Posterior vena cava (tissue), 2 donors: Measurements from ENCODE around the gene ENAH. TPM values are rescaled to one million over a fixed set of nuclear protein-coding genes. Genes with fewer than 3 reads are reported as not detected.
"Not testable (repeated sequence)": the region's sequence is repeated elsewhere in the genome, so short reads cannot be mapped to it uniquely, and the experiment has no call there.

Experiments
- DNase-seq: peaks from one replicate; pipeline ENCODE4 v3.0.0-alpha.2; 2020; ENCODE audit warnings: low spot score
- intact Hi-C, 2 donors: fragments of 100-400 bp; cut with DNase I; formaldehyde crosslinking; loops; one replicate each; pipeline versions ENCODE4 v1.14.1 to v1.14.2; 2022 to 2023
- total RNA-seq, 2 donors: library from RNA; stranded (reverse); fragmentation: NEBNext Ultra II Directional; extraction: Animal tissue kit (Norgen Biotek cat#: 25700); gene quantifications; one replicate each; pipeline ENCODE4 v1.2.1, GENCODE V29; 2021
- donor health status: DM: yes; HTN: yes; CAD: no.
- donor health status: DM: yes; HTN: yes; CAD: no.

ENAH gene
- total RNA-seq, 2 donors from 2014 or later, result 165 to 244 TPM

DNA sequence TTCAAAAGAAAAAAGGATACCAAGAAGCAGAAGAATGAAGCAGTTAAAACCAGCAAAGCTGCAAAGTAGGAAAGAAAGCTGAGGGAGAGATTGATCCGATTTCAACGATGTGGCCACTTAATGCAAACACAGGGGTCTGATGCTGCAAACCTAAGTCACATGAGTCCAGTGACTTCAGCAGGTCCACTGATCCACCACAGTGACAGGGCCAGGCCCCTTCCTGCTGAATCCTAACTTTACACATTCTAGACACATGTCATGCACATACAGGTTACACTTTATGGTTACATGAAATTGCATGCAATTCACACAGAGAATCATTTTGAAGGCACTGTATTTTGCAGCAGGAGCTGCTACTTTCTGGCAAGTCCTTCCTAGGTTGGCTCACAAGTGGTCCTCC is 166.1 kb downstream of the ENAH start:
- intact Hi-C loops, result no loop called here
- no peak for DNase-seq

DNA sequence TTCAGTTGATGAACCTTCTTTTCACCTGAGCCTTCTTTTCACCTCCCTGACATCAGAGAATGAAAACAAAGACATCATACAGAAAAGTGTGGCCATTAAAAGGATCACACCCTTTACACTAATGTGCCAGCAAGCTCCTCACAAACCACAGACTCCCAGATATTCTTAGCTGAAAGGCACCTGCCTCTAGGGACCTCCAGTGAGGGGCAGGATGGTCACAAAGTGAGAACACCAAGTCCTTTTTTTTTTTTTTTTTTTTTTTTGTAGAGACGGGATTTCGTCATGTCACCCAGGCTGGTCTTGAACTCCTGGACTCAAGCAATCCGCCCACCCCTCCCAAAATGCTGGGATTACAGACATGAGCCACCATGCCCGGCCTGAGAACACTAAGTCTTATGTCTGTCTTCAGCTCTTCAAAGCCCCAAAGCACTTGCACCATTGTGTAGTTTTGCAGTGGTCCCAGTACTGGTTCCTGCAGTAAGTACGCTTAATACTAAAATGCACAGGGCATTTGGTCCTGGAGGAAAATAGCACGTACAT is 166.9 kb downstream of the ENAH start:
- no peak for DNase-seq
- intact Hi-C loops, result no loop called here

GRCh38 chr1:225485226-225485625 is 167.7 kb downstream of the ENAH start:
- DNase-seq, result no peak
- intact Hi-C loops, result no loop called here

GRCh38 chr1:225484657-225485214 is 168.2 kb downstream of the ENAH start:
- intact Hi-C loops, result no loop called here
- DNase-seq, result peak; percentile 41

DNA sequence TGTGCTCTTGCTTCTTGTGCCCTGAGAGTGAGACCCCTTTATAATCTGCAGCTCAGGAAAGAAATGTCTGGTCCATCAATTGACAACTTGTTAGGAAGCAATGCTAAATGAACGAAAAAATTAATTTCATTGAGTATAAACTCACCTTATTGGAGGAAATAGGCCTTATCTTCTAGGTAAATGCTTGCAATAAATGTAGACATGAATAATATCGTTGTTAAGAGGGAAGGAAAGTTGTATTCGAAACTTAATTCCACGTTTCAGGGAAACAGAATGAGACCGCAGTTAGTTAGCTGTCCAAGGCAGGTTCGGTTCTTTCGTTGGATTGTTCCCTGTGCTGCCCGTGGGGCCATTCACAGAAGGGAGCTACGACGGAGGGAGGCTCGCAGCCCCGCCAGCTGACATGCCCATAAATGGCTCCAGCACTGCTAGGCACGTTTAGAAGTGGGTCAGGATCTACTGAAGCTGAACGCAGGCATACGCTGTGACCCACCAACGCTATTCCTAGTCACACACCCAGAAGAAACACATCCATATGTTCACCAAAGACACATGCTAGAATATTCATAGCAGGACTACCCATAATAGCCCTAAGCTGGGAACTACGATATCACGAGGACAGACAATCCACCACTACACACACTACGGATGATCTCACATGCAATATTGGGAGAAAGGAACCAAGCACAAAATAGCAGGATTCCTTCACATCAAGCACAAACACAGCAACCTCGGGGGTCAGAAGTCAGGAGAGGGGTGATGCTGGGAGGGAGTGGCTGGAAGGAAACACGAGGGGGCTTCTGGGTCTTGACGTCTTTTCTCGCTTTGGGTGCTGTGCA is 168.9 kb downstream of the ENAH start:
- intact Hi-C loops, result no loop called here

GRCh38 chr1:225482421-225482950 is 170.4 kb downstream of the ENAH start:
- intact Hi-C loops, result no loop called here
- DNase-seq, result peak; percentile 76

More for the DNA sequence above, 168.9 kb downstream of the ENAH start:
- peak; percentile 68 for DNase-seq

DNA sequence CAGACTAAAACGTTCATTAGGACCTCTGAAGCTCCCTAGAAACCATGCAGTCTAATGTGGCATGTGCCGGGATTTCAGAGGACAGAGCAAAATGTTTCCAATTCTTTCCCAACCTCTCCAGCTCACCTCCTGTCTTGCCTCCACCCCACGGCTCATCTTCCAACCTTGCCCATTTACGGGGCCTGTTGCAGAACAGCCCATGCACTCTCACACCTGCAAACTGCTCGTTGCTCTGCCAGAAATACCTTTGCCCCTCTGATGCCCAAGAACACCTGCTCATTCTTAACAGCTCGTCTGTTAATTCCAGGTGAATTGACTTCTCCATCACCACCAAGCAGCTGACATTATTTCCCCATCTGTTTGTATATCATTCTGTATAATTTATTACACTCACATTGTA is 171.2 kb downstream of the ENAH start:
- DNase-seq, result no peak
- intact Hi-C loops, result no loop called here

DNA sequence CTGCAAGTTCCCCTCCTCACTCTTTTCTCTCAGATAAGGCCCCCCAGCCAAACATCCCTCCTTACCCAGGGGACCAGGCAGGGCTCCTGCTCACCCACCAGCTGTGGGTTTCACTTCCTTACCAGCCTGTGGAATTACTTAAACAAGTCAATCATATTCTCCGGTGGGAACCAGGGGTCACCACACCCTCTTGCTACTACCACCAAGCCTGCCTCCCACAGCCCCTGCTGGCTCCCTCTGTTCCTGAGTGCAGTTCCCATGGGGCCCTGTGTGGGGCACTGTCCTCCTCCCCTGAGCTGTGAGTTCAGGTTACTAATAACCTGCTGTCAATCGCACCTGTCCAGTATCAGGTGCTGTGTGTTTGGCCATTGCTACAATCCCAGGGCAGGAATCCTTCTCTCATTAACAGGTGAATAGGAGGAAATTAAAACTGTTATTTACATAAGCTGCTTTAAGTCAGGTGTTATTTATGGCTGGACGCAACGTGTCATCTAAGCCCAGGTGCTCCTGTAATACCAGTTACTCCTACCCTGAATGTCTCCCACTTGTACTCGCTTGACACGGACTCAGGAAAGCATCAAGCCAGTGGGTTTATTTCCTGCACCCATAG is 172.0 kb downstream of the ENAH start:
- peak; percentile 79 for DNase-seq
- intact Hi-C loops, result no loop called here

- DNase-seq, result peak; percentile 36
- intact Hi-C loops, result loop anchor here (5.0 to 10.0 kb wide), 5 partner anchors 85 to 505 kb away; no protein-coding TSS in a partner anchor
Measured at GRCh38 chr1:225479996-225480720, 172.8 kb downstream of the ENAH start.

DNA sequence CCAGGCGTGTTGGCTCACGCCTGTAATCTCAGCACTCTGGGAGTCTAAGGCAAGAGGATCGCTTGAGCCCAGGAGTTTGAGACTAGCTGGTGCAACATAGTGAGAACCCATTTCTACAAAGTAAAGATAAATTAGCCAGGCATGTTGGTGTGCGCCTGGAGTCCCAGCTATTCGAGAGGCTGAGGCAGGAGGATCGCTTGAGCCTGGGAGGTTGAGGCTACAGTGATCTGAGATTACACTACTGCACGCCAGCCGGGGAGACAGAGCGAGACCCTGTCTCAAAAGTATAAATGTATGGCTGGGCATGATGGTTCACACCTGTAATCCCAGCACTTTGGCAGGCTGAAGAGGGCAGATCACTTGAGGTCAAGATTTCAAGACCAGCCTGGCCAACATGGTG is 173.6 kb downstream of the ENAH start:
- intact Hi-C loops, result loop anchor here (5.0 to 10.0 kb wide), 5 partner anchors 85 to 505 kb away; no protein-coding TSS in a partner anchor
- no peak for DNase-seq

DNA sequence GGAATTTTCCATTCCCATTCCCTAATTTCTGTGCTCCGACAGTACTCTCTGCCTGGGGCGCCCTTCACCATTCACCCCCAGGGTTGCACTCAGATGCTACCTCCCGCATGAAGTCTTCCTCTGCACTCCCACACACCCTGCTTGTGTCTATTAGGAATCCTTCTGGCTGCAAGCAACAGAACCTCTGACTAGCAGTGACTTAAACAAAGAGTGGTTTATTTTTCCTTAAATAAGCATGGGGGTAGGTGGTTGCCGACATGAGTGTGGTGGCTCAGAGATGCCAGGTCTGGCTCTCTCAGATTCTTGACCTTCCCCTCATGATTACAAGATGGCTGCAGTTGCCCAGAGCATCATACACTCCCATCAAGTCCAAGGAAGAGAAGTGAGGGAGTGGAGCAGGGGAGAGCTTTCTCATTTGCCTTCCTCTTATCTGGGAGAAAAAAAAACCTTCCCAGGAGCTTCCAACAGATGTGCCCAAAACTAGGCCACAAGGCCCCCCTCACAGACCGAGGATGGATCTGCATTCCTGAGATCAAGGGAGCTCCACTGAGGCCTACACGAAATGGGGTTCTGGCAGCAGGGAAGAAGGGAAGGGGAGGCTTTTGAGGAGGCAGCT is 175.5 kb downstream of the ENAH start:
- intact Hi-C loops, result loop anchor here (2.0 to 10.0 kb wide), 6 partner anchors 87 to 507 kb away; no protein-coding TSS in a partner anchor
- DNase-seq, result no peak

GRCh38 chr1:225476538-225476988 is 176.4 kb downstream of the ENAH start:
- intact Hi-C loops, result loop anchor here (2.0 to 10.0 kb wide), 6 partner anchors 88 to 508 kb away; no protein-coding TSS in a partner anchor
- no peak for DNase-seq

GRCh38 chr1:225476100-225476511 is 176.8 kb downstream of the ENAH start:
- intact Hi-C loops, result loop anchor here (2.0 to 10.0 kb wide), 6 partner anchors 89 to 509 kb away; no protein-coding TSS in a partner anchor
- DNase-seq, result no peak

- peak; percentile 90 for DNase-seq
- intact Hi-C loops, result loop anchor here (2.0 to 10.0 kb wide), 7 partner anchors 90 to 510 kb away; no protein-coding TSS in a partner anchor
Measured at GRCh38 chr1:225474986-225475820, 177.7 kb downstream of the ENAH start.

GRCh38 chr1:225474439-225474985 is 178.4 kb downstream of the ENAH start:
- DNase-seq, result no peak
- intact Hi-C loops, result loop anchor here (2.0 to 10.0 kb wide), 4 partner anchors 90 to 510 kb away; no protein-coding TSS in a partner anchor

DNA sequence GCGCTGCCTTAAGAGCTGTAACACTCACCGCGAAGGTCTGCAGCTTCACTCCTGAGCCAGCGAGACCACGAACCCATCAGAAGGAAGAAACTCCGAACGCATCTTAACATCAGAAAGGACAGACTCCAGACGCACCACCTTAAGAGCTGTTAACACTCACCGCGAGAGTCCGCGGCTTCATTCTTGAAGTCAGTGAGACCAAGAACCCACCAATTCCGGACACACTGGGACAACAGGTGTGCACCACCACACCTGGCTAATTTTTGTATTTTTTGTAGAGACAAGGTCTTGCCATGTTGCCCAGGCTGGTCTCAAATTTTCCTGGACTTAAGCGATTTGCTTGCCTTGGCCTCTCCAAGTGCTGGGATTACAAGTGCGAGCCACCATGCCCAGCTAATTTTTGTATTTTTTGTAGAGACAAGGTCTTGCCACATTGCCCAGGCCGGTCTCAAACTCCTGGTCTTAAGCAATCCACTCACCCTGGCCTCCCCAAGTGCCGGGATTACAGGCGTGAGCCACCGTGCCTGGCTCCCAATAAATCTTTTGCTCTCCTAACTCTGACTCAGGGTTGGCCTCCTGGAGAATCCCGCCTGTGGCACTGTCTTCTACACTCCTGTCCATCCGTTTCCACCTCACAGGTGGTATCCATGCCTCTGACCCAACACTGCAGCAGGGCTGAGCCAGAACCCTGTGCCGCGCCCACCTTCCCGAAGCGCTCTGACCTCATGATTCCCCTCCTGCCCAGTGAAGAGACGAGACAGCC is 179.1 kb downstream of the ENAH start:
- intact Hi-C loops, result loop anchor here (2.0 to 10.0 kb wide), 4 partner anchors 91 to 511 kb away; no protein-coding TSS in a partner anchor
- DNase-seq, result not testable (repeated sequence)
